ENCODE data around the gene SPATA18. TPM values are rescaled to one million over a fixed set of nuclear protein-coding genes. Genes with fewer than 3 reads are reported as not detected.

SPATA18 gene
- polyA plus RNA-seq: not detected in 2 replicates

GRCh38 chr4:52051213-52051614, at the start of gene SPATA18:
Gene SPATA18, plus strand, starts transcription at chr4:52051304. Its CDS starts 401 bp downstream, at chr4:52051705.

GRCh38 chr4:52019936-52020657, 31.0 kb upstream of the SPATA18 start, which contains the start of gene LRRC66:
Gene LRRC66, minus strand, starts transcription at chr4:52020363. Its CDS starts 2,750 bp downstream, at chr4:52017613.

GRCh38 chr4:52038103-52038912, 12.8 kb upstream of the SPATA18 start, which contains the start of gene SGCB:
Gene SGCB, minus strand, starts transcription at chr4:52038299. Its CDS starts 40 bp downstream, at chr4:52038259.

Other genes with a start within 250 kb of the SPATA18 start
- gene DCUN1D4, start 208.2 kb upstream of the SPATA18 start, polyA plus RNA-seq: 17.1 and 26.0 TPM in 2 replicates
- gene LRRC66, start 30.9 kb upstream of the SPATA18 start, polyA plus RNA-seq: 1.3 and 1.8 TPM in 2 replicates
- gene SGCB, start 13.0 kb upstream of the SPATA18 start, polyA plus RNA-seq: 43.5 and 61.6 TPM in 2 replicates

All from Purkinje cell (primary cell).